GM21529 (cell line): Measurements from ENCODE around the gene RUNX1.
"Not testable (repeated sequence)": the region's sequence is repeated elsewhere in the genome, so short reads cannot be mapped to it uniquely, and the experiment has no call there.

ENCODE experiments used
- ATAC-seq: cut with Tn5 transposase; IDR thresholded peaks from one replicate; pipeline ENCODE4 v1.9.1; 2021; ENCODE audit not compliant: unreplicated experiment

The RUNX1 gene

DNA sequence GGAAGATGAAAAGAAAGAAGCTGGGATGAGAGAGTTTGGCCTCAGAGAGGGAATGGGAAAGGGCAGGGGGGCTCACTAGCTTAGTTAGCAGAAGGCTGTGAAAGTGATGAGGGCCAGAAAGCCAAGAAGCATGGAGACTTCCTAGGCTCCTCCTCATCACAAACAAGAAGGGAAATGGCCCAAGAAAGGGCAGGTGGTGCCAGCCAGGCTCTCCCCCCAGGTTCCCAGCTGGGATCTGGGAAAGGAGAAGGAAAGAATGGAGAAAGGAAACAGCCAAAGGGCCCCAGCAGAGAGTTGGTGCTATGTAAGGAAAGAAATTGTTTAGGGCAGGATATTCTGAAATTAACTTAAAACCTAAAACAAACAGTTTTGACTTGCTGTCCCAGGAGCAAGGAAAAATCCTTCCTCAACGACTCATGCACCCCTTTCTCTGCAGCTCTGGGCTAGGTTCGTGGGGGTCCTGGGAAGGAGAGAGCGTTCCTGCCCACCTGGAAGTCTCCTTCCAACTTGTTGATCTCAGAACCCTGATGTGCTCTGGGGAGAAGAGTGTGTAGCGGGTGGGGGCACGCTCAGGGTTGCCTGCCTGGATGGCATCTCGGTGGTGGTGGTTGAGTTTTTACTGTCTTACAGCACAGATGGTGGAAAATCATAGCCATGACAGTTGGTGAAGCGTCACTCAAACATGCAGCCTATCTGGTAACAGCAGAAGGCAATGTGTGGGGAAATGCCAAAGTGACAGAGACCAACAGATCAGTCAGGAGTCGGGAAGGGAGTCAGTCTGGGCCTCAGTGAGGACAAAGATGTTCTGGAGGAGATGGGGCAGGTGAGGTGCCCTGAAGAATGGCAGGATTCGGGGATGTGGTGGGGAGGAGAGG is 233.0 kb downstream of the RUNX1 start:
- ATAC-seq, result no peak

GRCh38 chr21:34814529-34814951 is 234.6 kb downstream of the RUNX1 start:
- ATAC-seq, result no peak

GRCh38 chr21:34813266-34813894 is 235.7 kb downstream of the RUNX1 start:
- no peak for ATAC-seq

DNA sequence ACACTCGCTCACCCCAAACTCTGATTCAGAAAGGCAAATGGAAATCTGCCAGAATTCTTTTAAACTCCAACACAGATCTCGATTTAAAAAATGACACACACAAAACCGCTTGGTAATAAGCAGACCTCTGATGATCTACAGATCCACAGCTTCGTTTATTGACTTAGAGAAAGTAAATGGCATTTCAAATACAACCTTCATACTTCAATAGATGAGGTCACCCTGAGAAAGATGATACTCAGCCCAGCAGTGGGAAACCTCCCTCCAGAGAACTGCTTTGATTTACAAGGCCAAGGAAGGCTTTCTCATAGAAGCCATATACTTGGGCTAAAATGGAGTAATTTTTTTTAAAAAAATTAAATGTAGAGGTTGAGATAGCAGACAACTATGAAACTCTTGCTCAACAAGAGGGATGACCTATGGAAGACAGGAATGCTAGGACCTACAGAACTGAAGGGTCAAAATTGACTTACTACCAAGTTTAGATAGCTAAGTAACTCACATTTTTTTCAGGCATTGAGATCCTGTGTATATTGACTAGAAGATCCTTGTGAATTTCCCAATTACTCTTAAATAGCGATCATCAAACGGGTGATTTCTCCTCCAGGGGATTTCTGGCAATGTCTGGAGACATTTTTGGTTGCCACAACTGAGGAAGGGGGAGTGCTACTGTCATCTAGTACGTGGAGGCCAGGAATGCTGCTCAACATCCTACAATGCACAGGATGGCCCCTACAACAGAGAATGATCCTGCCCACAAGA is 236.4 kb downstream of the RUNX1 start:
- ATAC-seq, result no peak

DNA sequence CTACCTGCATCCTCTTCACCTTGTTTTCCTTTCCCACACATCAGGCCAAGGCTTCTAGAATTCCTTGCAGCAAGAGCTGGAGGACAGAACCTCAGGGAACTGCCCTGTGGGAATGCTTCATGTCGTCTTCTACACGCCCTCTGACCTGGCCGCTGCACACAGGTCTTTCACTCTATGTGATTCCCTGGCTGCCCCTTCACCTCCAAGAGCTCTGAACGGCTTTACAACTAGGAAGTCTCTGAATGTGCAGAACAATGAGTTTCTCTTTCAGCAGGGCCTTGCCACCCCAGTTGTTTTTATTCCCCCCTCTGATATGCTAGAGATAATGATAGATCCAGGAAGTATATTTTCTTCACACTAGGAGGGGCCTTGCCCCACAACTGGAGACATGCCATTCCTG is 237.7 kb downstream of the RUNX1 start:
- ATAC-seq, result no peak

- no peak for ATAC-seq
Measured at GRCh38 chr21:34810786-34811185, 238.3 kb downstream of the RUNX1 start.

DNA sequence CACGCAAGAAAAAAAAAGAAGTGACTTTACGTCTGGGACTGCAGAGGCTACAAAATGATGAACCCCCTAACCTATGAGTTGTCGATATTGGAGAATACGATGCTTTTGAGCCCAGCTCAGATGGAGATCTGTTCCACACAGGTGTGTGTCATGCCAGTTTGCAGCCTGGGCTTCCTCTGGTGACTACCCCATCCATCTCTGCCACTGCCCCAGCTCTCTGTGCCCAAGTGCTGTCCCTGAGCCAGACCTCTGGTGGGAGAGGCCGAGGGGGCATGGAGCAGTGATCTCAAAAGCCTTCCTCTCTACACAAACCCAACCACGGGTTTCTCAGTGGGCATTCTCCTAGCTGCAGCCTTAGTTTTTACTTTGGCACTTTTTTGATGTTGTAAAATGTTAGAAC is 239.3 kb downstream of the RUNX1 start:
- no peak for ATAC-seq

- no peak for ATAC-seq
Measured at GRCh38 chr21:34808569-34809204, 240.4 kb downstream of the RUNX1 start.

GRCh38 chr21:34807881-34808568 is 241.1 kb downstream of the RUNX1 start:
- no peak for ATAC-seq

- ATAC-seq, result peak; percentile 58
Measured at GRCh38 chr21:34807146-34807880, 241.8 kb downstream of the RUNX1 start.

GRCh38 chr21:34806423-34806822 is 242.7 kb downstream of the RUNX1 start:
- no peak for ATAC-seq

DNA sequence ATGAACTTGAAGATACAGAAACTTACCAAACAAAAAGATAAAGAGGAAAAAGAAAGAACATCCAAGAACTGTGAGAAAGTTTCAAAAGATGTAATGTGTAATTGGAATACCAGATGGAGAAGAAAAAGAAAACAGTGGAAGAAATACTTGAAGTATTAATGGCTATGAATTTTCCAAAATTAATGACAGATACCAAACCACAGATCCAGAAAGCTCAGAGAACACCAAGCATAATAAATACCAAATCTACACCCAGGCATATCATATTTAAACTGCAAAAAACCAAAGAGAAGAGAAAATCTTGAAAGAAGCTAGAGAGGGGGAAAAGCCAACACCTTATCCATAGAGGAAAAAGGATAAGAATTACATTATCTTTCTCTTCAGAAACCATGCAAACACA is 243.9 kb downstream of the RUNX1 start:
- no peak for ATAC-seq

- ATAC-seq, result not testable (repeated sequence)
Measured at GRCh38 chr21:34804584-34804983, 244.5 kb downstream of the RUNX1 start.

DNA sequence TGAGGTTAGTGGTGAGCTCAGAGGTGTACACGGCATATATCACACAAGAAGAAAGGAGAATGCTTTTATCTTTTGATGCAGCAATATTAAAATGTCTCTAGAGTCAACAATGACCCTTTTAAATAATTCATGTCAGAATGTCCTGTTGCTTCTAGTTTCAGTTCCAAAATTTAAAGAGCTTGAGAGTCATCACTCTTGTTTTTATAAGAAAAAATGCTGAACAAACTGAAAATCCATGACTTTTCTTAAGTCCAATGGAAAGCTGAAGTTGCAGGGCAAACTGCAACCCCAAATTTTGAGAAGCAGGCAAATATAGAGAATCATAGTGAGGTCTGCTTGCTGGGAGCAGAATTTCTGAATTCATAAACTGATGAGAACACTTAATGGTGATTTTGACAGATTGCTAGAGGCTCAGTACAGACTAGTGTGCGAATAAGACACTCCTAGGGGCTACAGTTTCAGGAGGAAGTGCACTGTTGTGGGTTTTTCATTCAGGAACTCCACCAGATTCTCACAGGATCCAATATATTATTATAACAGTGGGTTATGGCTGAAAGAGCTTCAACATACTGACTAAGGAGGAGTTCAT is 245.2 kb downstream of the RUNX1 start:
- ATAC-seq, result no peak

- ATAC-seq, result no peak
Measured at GRCh38 chr21:34802180-34802899, 246.8 kb downstream of the RUNX1 start.

DNA sequence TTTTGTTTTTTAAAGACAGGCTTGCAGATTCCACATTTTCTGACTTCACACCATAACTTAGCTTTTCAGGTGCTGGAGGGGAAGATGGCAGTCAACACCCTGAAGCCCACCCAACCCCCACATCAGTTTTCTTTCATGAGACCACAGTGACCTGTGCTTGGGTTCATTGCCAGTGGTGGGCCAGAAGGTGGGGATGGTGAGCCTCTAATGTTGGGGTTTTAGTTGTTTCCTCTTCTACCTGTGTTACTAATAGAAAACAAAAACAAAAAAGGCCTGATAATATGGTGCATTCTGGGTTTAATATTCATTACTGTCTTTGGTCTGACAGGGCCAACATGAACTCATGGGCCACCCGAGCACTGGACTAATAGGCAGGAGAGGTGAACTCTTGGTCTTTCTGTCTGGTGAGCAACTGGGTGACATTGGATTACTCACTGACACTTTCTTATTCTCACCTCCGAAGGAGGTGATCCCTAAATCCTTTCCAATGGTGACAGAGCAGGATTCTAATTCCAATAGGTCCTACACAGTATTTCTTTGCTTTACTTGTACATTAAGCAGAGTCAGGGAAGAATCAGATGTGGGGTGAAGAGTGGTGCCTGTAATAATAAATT is 247.5 kb downstream of the RUNX1 start:
- ATAC-seq, result no peak

DNA sequence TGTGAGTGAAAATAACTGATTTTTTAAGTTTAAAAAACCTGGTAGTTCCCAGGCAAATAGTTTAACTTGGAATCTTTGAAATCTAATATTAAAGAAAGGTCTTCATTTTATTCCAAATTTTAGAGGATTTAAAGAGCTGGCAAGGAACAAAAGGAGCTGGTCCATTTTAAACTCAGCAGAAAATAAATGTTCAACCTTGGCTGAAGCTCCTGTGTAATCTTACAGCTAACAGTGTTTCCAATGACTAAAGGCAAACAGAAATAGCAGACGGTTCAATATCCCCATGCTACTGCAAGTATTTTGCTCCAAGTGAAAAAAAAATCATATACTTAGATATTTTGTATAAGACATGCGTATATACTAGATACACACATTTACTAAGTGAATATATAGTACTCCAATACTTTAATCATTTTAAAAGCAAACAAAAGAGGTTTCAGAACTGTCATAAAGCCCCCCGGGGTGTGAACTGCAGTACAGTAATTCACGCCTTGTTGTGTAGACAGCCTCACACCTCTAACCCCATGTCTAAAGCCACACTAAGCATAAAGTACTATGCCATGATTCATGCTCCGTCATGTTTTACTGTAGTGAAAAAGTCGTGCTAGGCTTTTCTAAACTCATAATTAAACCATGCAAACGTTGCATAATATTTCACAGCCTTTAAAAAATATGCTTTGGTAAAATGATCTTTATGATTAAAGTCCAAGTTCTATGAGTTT is 248.1 kb downstream of the RUNX1 start:
- ATAC-seq, result no peak

GRCh38 chr21:34799092-34799491 is 250.0 kb downstream of the RUNX1 start:
- ATAC-seq, result no peak
